Measurements from ENCODE around the gene TTC34. TPM values are rescaled to one million over a fixed set of nuclear protein-coding genes. Genes with fewer than 3 reads are reported as not detected.

The TTC34 gene
- polyA plus RNA-seq, 1 of the 3 experiments (the other 2 are of a cell fraction) = 0.16 TPM

GRCh38 chr1:2614145-2614544 lies 187.3 kb downstream of the TTC34 start:
- Histone ChIP-seq H3K4me3 (ENCODE audit: low read depth in 2 of 2, low read length in 1 of 2) (no peak overlapping the region), H3K4me1 (ENCODE audit: control insufficient read depth in 1 of 2, insufficient read depth in 2 of 2, low read depth in 1 of 2, low read length in 1 of 2) (peaks cover 0 to 13% of the 10 kb centered on the region in 2 experiments; a peak in 1 of 4 replicates), H2AFZ (ENCODE audit: low read depth) (no peak overlapping the region), H3K9me2 (no peaks in the 10 kb centered on the region), H3K36me3 (replicated peaks in 1 of 2; ENCODE audit: control insufficient read depth in 1 of 2, insufficient read depth in 2 of 2, low read length in 1 of 2) (no peaks in the 10 kb centered on the region), H3F3A (replicated peaks; ENCODE audit: insufficient read depth) (no peaks in the 10 kb centered on the region), H3K9ac (no peak overlapping the region), H3K79me2 (ENCODE audit: insufficient read depth) (no peaks in the 10 kb centered on the region), H3K27me3 (ENCODE audit: insufficient read depth) (no peaks in the 10 kb centered on the region), H3K4me2 (no peak overlapping the region), H4K20me1 (ENCODE audit: insufficient read depth) (no peaks in the 10 kb centered on the region), H3K27ac (ENCODE audit: low read depth in 2 of 2, low read length in 1 of 2) (no peak overlapping the region), H3K9me3 (no peaks in the 10 kb centered on the region)
- DNase-seq = no peak
- TF ChIP-seq TCF12 (IDR thresholded peaks at IDR 0.05) = no peak
- TF ChIP-seq PBX3 (IDR thresholded peaks at IDR 0.05) = no peak
- no peak for TF ChIP-seq RXRA (IDR thresholded peaks at IDR 0.05; ENCODE audit: borderline replicate concordance, low read depth)
- TF ChIP-seq EP300 (IDR thresholded peaks at IDR 0.05; ENCODE audit: borderline replicate concordance in 1 of 2, low read depth in 1 of 2, low read length in 1 of 2) = no peak
- TF ChIP-seq NRF1 (IDR thresholded peaks at IDR 0.05; ENCODE audit: low read depth, low read length) = no peak
- no peak for TF ChIP-seq MXI1 (IDR thresholded peaks at IDR 0.05; ENCODE audit: low read depth, low read length)
- TF ChIP-seq, protein P1, sequence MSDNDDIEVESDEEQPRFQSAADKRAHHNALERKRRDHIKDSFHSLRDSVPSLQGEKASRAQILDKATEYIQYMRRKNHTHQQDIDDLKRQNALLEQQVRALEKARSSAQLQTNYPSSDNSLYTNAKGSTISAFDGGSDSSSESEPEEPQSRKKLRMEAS (IDR thresholded peaks at IDR 0.05; ENCODE audit: low read depth) = no peak
- no peak for TF ChIP-seq RAD21 (IDR thresholded peaks at IDR 0.05; ENCODE audit: low read length)
- no peak for TF ChIP-seq YY1 (IDR thresholded peaks at IDR 0.05; ENCODE audit: low read depth)
- TF ChIP-seq IRF3 (IDR thresholded peaks at IDR 0.05; ENCODE audit: low read depth, low read length) = no peak
- no peak for TF ChIP-seq RCOR1 (IDR thresholded peaks at IDR 0.05; ENCODE audit: low read length)
- no peak for TF ChIP-seq CHD2 (IDR thresholded peaks at IDR 0.05; ENCODE audit: low read length, partially characterized antibody)
- no peak for TF ChIP-seq GATA2 (CRISPR knock-in tag; IDR thresholded peaks at IDR 0.05)
- no peak for TF ChIP-seq SIN3A (IDR thresholded peaks at IDR 0.05; ENCODE audit: borderline replicate concordance, low read depth, low read length)
- TF ChIP-seq EZH2phosphoT487 (IDR thresholded peaks at IDR 0.05; ENCODE audit: borderline replicate concordance, low read depth) = no peak
- no peak for TF ChIP-seq FOXM1 (IDR thresholded peaks at IDR 0.05; ENCODE audit: low read depth)
- TF ChIP-seq TAF1 (IDR thresholded peaks at IDR 0.05; ENCODE audit: borderline replicate concordance, low read depth, low read length) = no peak
- TF ChIP-seq FOSL2 (IDR thresholded peaks at IDR 0.05; ENCODE audit: borderline replicate concordance, low read depth) = no peak
- CTCF ChIA-PET = no interaction called here
- POLR2A ChIA-PET = no interaction called here
- WGBS (ENCODE audit: low lambda C conversion rate) = 56% methylated on average over 2 of the region's 2 CpGs
